ENCODE measurements around the gene FAM72D. TPM values are rescaled to one million over a fixed set of nuclear protein-coding genes. Genes with fewer than 3 reads are reported as not detected.
"Not testable (repeated sequence)": the region's sequence is repeated elsewhere in the genome, so short reads cannot be mapped to it uniquely, and the experiment has no call there.

The FAM72D gene
- total RNA-seq, 3 donors from 2014 or later (not counting 1 experiment from before 2014, with no cell fraction given) = 0.39 TPM; not detected in 2

DNA sequence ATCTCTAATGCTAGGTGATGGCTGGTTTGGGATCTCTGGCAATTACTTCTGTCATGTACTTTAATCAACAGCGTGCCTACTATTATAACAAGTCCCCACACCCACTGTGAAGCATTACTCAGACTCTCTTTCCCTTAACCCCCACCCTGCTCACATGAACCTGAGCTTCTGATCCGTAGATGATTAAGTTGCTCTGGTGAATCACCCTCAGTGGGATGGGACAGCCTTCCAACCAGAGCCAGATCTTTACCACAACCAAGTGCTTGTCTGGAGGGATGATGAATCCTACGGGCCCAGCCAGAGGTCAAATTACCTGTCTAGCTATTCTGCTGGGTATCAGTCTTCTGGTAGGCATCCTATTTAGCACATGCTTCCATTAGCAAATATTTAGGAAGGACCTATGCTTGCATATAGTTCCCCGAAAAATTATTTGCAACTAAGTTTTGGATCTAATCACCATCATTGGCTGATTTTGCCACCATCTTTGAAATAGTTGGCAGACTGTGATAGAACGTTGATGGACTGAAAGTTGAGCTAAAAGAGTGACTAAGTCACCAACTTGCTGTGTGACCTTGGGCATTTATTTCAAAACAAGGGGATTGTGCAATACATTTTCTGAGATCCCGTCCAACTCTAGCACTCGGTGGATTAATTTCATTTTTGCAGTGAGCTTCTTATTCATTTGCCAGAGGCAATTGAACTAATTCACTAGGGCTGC, 26.7 kb downstream of the FAM72D start:
- H3K4me1 ChIP-seq (ENCODE audit: control insufficient read depth, insufficient read depth, low read length); H3K4me3 Mint-ChIP-seq; H3K4me1 Mint-ChIP-seq; H3K36me3 Mint-ChIP-seq; H3K27me3 ChIP-seq (ENCODE audit: control insufficient read depth, insufficient read depth, low read length); ATAC-seq; H3K27ac ChIP-seq (ENCODE audit: low read length); H3K9me3 Mint-ChIP-seq; H3K27me3 Mint-ChIP-seq (ENCODE audit: low read depth in 2 of 2); DNase-seq; H3K9me3 ChIP-seq (ENCODE audit: control insufficient read depth, insufficient read depth, low read length); H3K4me3 ChIP-seq (ENCODE audit: low read length); intact Hi-C loops (cut with micrococcal nuclease); H3K36me3 ChIP-seq (ENCODE audit: control insufficient read depth, insufficient read depth, low read length); H3K27ac Mint-ChIP-seq: not testable (repeated sequence)
- WGBS (ENCODE audit: insufficient coverage) = no CpG with 5 or more reads among the region's 7 CpGs

GRCh38 chr1:145123062-145123395, 27.3 kb downstream of the FAM72D start:
- H3K27ac ChIP-seq (ENCODE audit: low read length); intact Hi-C loops (cut with micrococcal nuclease); DNase-seq; H3K36me3 ChIP-seq (ENCODE audit: control insufficient read depth, insufficient read depth, low read length); H3K9me3 ChIP-seq (ENCODE audit: control insufficient read depth, insufficient read depth, low read length); H3K9me3 Mint-ChIP-seq; H3K27ac Mint-ChIP-seq; H3K4me3 ChIP-seq (ENCODE audit: low read length); H3K4me1 ChIP-seq (ENCODE audit: control insufficient read depth, insufficient read depth, low read length); H3K4me3 Mint-ChIP-seq; H3K4me1 Mint-ChIP-seq; H3K27me3 Mint-ChIP-seq (ENCODE audit: low read depth in 2 of 2); ATAC-seq; H3K36me3 Mint-ChIP-seq; H3K27me3 ChIP-seq (ENCODE audit: control insufficient read depth, insufficient read depth, low read length): not testable (repeated sequence)
- WGBS (ENCODE audit: insufficient coverage) = no CpG with 5 or more reads among the region's 1 CpG

DNA sequence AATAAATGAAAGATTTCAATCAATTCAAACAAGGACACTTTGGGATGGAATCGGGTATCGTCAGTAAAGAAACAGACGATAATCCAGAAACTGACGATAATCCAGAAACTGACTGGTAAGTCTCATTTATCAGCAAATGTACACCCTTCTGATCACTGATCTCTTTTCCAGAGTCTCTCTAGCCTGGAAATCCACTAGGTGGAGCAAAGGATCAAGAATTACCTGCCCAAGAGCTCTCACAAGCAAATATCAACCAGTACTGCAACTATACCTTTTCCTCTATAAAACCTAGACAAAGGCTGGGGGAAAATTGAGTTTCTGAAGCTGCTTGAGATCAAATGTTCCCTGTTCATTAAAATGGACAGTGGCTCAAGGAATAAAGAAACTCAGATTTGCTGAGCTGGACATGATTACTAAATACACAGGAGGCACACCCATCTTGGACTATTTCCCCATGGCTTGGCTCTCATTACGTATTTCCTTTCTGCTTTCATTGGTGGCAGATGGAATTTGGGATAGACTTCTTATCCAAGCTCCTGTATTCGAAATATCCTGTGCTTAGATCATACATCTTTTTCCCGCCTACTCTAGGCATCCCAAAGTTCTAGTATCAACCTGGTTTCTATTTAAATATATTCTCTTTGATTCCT, 28.3 kb downstream of the FAM72D start:
- H3K27me3 Mint-ChIP-seq (ENCODE audit: low read depth in 2 of 2); H3K27ac ChIP-seq (ENCODE audit: low read length); H3K27me3 ChIP-seq (ENCODE audit: control insufficient read depth, insufficient read depth, low read length); ATAC-seq; intact Hi-C loops (cut with micrococcal nuclease); H3K9me3 ChIP-seq (ENCODE audit: control insufficient read depth, insufficient read depth, low read length); DNase-seq; H3K27ac Mint-ChIP-seq; H3K4me3 Mint-ChIP-seq; H3K4me3 ChIP-seq (ENCODE audit: low read length); H3K4me1 Mint-ChIP-seq; H3K36me3 Mint-ChIP-seq; H3K36me3 ChIP-seq (ENCODE audit: control insufficient read depth, insufficient read depth, low read length); H3K9me3 Mint-ChIP-seq; H3K4me1 ChIP-seq (ENCODE audit: control insufficient read depth, insufficient read depth, low read length): not testable (repeated sequence)
- WGBS (ENCODE audit: insufficient coverage) = no CpG with 5 or more reads among the region's 7 CpGs

GRCh38 chr1:145125112-145125511, 29.3 kb downstream of the FAM72D start:
- H3K27me3 Mint-ChIP-seq (ENCODE audit: low read depth in 2 of 2); intact Hi-C loops (cut with micrococcal nuclease): not testable (repeated sequence)

DNA sequence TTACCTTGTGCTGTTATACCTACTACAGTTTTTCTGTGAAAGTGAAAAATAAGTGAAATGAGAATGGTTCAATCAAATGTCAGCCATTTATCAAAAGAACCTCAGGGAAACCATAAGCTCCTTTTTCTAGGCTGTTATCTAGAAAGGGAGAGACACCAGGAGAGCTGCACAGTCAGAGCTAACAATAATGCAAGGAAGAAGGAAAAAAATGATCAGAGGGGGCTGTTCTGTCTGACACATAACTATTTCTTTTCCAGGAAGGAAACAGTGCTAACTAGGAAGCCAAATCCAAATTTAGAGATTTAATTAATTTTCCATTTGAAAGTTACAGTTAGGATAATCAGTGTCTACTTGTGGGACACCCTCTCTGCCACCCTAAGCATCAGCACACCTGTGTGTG, 31.4 kb downstream of the FAM72D start:
- H3K27ac ChIP-seq (ENCODE audit: low read length); H3K4me3 ChIP-seq (ENCODE audit: low read length); H3K36me3 Mint-ChIP-seq; H3K4me1 Mint-ChIP-seq; H3K27ac Mint-ChIP-seq; H3K9me3 ChIP-seq (ENCODE audit: control insufficient read depth, insufficient read depth, low read length); H3K27me3 ChIP-seq (ENCODE audit: control insufficient read depth, insufficient read depth, low read length); H3K4me1 ChIP-seq (ENCODE audit: control insufficient read depth, insufficient read depth, low read length); intact Hi-C loops (cut with micrococcal nuclease); ATAC-seq; H3K36me3 ChIP-seq (ENCODE audit: control insufficient read depth, insufficient read depth, low read length); H3K27me3 Mint-ChIP-seq (ENCODE audit: low read depth in 2 of 2); DNase-seq; H3K4me3 Mint-ChIP-seq; H3K9me3 Mint-ChIP-seq: not testable (repeated sequence)

More at GRCh38 chr1:145125112-145125511, 29.3 kb downstream of the FAM72D start:
- not testable (repeated sequence) for H3K4me1 Mint-ChIP-seq; H3K27ac ChIP-seq (ENCODE audit: low read length); H3K9me3 Mint-ChIP-seq; H3K27ac Mint-ChIP-seq; H3K36me3 Mint-ChIP-seq; H3K4me3 ChIP-seq (ENCODE audit: low read length); H3K9me3 ChIP-seq (ENCODE audit: control insufficient read depth, insufficient read depth, low read length); H3K36me3 ChIP-seq (ENCODE audit: control insufficient read depth, insufficient read depth, low read length); H3K4me3 Mint-ChIP-seq; H3K4me1 ChIP-seq (ENCODE audit: control insufficient read depth, insufficient read depth, low read length); DNase-seq; H3K27me3 ChIP-seq (ENCODE audit: control insufficient read depth, insufficient read depth, low read length); ATAC-seq
- no CpG with 5 or more reads among the region's 1 CpG for WGBS (ENCODE audit: insufficient coverage)

- H3K27me3 ChIP-seq (ENCODE audit: control insufficient read depth, insufficient read depth, low read length); H3K4me1 Mint-ChIP-seq; H3K36me3 ChIP-seq (ENCODE audit: control insufficient read depth, insufficient read depth, low read length); H3K4me3 Mint-ChIP-seq; intact Hi-C loops (cut with micrococcal nuclease); H3K9me3 ChIP-seq (ENCODE audit: control insufficient read depth, insufficient read depth, low read length); H3K4me1 ChIP-seq (ENCODE audit: control insufficient read depth, insufficient read depth, low read length); H3K27me3 Mint-ChIP-seq (ENCODE audit: low read depth in 2 of 2); H3K4me3 ChIP-seq (ENCODE audit: low read length); DNase-seq; H3K27ac ChIP-seq (ENCODE audit: low read length); H3K36me3 Mint-ChIP-seq; H3K9me3 Mint-ChIP-seq; ATAC-seq; H3K27ac Mint-ChIP-seq: not testable (repeated sequence)
- 69% methylated on average over 11 of the region's 14 CpGs for WGBS (ENCODE audit: insufficient coverage)
These were observed 33.1 kb downstream of the FAM72D start for GRCh38 chr1:145128697-145129469.

DNA sequence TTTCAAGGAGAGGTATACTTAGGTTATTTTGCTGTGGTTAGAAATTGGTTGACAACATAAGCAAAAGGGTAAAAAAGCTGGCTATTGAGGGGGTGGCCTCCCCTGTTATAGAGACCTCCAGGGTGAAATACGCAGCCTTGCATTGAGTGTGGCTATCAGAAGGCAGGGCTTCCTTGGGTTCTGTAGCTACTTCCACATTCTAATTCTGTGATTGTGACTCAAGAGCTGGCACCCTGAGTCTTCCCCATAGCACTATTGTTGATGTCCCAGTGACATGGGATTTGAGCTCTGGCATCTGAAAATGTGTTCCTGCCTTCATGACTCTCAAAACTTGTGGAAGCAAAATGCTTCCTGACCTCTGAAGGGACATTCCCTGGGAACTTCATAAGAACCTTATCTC, 38.7 kb downstream of the FAM72D start:
- H3K4me3 ChIP-seq (ENCODE audit: low read length); H3K27me3 Mint-ChIP-seq (ENCODE audit: low read depth in 2 of 2); H3K9me3 Mint-ChIP-seq; H3K4me1 ChIP-seq (ENCODE audit: control insufficient read depth, insufficient read depth, low read length); H3K9me3 ChIP-seq (ENCODE audit: control insufficient read depth, insufficient read depth, low read length); H3K36me3 Mint-ChIP-seq; H3K36me3 ChIP-seq (ENCODE audit: control insufficient read depth, insufficient read depth, low read length); DNase-seq; H3K27ac ChIP-seq (ENCODE audit: low read length); H3K4me3 Mint-ChIP-seq; H3K4me1 Mint-ChIP-seq; H3K27me3 ChIP-seq (ENCODE audit: control insufficient read depth, insufficient read depth, low read length); ATAC-seq; H3K27ac Mint-ChIP-seq; intact Hi-C loops (cut with micrococcal nuclease): not testable (repeated sequence)
- no CpG with 5 or more reads among the region's 1 CpG for WGBS (ENCODE audit: insufficient coverage)

Measured in natural killer cell (primary cell).